ENCODE results near the gene EYA3. TPM values are rescaled to one million over a fixed set of nuclear protein-coding genes. Genes with fewer than 3 reads are reported as not detected.

Gene EYA3
- total RNA-seq, 2 donors from 2014 or later = 16.7 to 19.4 TPM

DNA sequence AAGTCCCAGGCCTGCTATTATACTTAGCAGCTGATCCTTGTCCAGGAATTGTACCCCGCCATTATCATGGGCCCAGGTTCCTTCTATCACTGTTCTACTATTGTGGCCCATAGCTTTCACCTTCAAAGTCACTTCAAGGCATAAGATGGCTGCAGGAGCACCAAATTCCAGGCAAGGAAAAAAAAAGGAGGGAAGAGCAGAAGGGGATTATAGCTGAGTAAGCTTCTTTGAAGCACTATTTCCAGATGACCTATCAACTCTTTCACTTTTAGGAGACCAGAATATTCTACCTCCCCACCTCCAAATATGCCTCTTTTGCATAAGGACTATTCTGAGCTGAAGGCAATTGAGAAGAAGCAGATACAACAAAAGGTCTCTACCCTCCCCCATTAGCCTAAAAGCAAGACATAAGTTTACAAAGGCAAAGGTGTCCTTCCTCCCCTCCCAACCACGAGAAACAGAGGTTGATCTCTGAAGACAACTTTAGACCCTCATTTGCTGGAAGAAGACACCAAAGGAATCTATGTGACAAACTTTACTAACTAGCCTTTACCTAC is 46.3 kb upstream of the EYA3 start:
- Histone ChIP-seq H3K4me1 (replicated peaks) (no peaks in the 10 kb centered on the region), H3K27ac (no peak overlapping the region), H3K27me3 (replicated peaks; ENCODE audit: insufficient read depth) (no peaks in the 10 kb centered on the region), H3K4me3 (no peak overlapping the region), H3K36me3 (no peaks in the 10 kb centered on the region), H3K9me3 (no peaks in the 10 kb centered on the region)
- no peak for DNase-seq (ENCODE audit: low spot score)
- WGBS = 90% methylated on average over 2 of the region's 2 CpGs
- intact Hi-C loops (cut with DNase I) = no loop called here
- no peak for TF ChIP-seq POLR2A (IDR thresholded peaks at IDR 0.05)

DNA sequence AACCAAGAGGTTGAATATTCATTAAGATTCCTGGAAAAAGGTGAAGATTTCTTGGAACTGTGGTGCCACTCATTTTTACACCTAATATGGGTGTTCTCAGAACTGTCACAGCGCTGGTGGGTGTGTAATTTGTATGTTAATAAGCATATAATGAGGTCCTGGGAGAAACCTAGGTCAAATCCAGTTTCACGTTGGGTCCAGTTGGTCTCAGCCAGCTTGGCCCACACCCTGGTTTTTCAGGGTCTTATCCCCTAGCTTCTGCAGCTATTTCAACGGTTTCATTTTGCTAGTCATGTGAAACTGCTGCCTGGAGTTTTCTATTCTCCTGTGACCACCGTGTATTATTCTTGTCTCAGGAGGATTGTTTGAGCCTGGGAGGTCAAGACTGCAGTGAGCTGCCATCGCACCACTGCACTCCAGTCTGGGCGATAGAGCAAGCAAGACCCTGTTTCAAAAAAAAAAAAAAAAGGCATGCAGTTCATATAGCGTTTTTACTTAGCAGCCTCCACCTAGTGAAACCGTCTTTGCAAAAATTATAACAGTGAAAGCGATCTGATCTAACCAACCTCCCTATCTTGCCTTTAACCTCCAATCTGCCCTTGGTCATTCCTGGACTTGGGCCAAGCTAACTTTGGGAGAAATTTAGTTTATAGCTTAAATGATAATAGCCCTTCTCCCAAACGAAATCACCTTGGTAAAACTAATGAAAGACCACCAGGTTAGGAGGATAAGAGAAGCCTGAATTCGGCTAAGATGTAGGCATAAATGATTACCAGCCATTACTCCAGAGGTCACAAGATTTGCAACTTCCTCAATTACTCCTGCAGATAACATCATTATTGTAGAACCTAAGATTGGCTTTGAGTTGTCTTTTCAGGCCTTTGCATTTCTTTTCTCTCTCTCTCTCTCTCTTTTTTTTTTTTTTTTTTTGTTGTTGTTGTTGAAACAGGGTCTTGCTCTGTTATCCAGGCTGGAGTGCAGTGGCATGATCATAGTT is 44.1 kb upstream of the EYA3 start:
- Histone ChIP-seq H3K27ac (no peak overlapping the region), H3K27me3 (replicated peaks; ENCODE audit: insufficient read depth) (no peaks in the 10 kb centered on the region), H3K36me3 (no peaks in the 10 kb centered on the region), H3K9me3 (no peaks in the 10 kb centered on the region), H3K4me3 (no peak overlapping the region), H3K4me1 (replicated peaks) (no peaks in the 10 kb centered on the region)
- TF ChIP-seq POLR2AphosphoS5 (IDR thresholded peaks at IDR 0.05) = no peak
- TF ChIP-seq POLR2A (IDR thresholded peaks at IDR 0.05) = no peak
- TF ChIP-seq, protein P1, sequence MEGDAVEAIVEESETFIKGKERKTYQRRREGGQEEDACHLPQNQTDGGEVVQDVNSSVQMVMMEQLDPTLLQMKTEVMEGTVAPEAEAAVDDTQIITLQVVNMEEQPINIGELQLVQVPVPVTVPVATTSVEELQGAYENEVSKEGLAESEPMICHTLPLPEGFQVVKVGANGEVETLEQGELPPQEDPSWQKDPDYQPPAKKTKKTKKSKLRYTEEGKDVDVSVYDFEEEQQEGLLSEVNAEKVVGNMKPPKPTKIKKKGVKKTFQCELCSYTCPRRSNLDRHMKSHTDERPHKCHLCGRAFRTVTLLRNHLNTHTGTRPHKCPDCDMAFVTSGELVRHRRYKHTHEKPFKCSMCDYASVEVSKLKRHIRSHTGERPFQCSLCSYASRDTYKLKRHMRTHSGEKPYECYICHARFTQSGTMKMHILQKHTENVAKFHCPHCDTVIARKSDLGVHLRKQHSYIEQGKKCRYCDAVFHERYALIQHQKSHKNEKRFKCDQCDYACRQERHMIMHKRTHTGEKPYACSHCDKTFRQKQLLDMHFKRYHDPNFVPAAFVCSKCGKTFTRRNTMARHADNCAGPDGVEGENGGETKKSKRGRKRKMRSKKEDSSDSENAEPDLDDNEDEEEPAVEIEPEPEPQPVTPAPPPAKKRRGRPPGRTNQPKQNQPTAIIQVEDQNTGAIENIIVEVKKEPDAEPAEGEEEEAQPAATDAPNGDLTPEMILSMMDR (IDR thresholded peaks at IDR 0.05) = no peak
- WGBS = 77% methylated on average over 11 of the region's 11 CpGs
- DNase-seq (ENCODE audit: low spot score) = no peak
- intact Hi-C loops (cut with DNase I) = no loop called here

DNA sequence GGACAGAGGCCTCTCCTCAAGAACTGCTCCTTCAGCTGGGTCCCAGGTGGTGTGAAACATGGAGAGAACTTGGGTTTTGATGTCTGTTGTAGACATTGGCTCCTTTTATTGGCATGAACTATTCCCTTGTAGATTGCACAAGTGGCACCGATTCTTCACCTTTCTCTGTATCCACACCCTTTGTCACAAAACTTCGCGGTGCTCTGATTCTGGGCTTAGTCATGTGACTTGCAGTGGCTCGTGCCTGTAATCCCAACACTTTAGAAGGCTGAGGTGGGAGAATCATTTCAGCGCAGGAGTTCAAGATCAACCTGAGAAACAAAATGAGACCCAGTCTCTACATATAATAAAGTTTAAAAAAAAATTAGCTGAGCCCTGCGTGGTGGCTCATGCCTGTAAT is 42.5 kb upstream of the EYA3 start:
- TF ChIP-seq POLR2A (IDR thresholded peaks at IDR 0.05) = no peak
- no peak for TF ChIP-seq POLR2AphosphoS5 (IDR thresholded peaks at IDR 0.05)
- TF ChIP-seq, protein P1 (IDR thresholded peaks at IDR 0.05) = no peak
- intact Hi-C loops (cut with DNase I) = no loop called here
- Histone ChIP-seq H3K27ac (no peak overlapping the region), H3K36me3 (no peaks in the 10 kb centered on the region), H3K9me3 (no peaks in the 10 kb centered on the region), H3K4me1 (replicated peaks) (no peaks in the 10 kb centered on the region), H3K27me3 (replicated peaks; ENCODE audit: insufficient read depth) (no peaks in the 10 kb centered on the region), H3K4me3 (no peak overlapping the region)
- 82% methylated on average over 6 of the region's 6 CpGs for WGBS
- DNase-seq (ENCODE audit: low spot score) = no peak

DNA sequence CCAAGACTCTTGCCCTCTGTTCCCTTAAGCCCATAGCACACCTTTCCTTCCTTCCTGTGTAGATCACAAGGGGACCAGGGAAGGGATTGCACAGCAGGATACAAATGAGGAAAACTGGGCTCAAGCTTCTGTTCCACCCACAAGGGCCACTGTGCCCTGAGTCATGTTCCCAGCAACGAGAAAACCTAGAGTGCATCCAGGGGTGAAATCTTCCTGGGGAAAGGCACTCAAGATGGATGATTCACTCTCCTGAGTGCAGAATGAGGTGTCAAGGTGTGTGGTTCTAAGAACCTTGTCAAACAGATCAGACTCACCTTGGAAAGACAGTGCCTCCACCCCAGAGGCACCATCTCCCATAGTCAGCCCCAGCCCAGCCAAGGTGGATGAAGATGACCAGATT is 40.7 kb upstream of the EYA3 start:
- no peaks in the 10 kb centered on the region for H3K27me3 ChIP-seq (replicated peaks; ENCODE audit: insufficient read depth)
- H3K27ac ChIP-seq = no peak overlapping the region
- WGBS = 32% methylated on average over 1 of the region's 1 CpG
- H3K9me3 ChIP-seq = no peaks in the 10 kb centered on the region
- no peaks in the 10 kb centered on the region for H3K36me3 ChIP-seq
- no peak for DNase-seq (ENCODE audit: low spot score)
- no peak for TF ChIP-seq POLR2AphosphoS5 (IDR thresholded peaks at IDR 0.05)
- TF ChIP-seq, protein P1 (IDR thresholded peaks at IDR 0.05) = no peak
- no peak for TF ChIP-seq POLR2A (IDR thresholded peaks at IDR 0.05)
- intact Hi-C loops (cut with DNase I) = no loop called here
- no peak overlapping the region for H3K4me3 ChIP-seq
- H3K4me1 ChIP-seq (replicated peaks) = no peaks in the 10 kb centered on the region

DNA sequence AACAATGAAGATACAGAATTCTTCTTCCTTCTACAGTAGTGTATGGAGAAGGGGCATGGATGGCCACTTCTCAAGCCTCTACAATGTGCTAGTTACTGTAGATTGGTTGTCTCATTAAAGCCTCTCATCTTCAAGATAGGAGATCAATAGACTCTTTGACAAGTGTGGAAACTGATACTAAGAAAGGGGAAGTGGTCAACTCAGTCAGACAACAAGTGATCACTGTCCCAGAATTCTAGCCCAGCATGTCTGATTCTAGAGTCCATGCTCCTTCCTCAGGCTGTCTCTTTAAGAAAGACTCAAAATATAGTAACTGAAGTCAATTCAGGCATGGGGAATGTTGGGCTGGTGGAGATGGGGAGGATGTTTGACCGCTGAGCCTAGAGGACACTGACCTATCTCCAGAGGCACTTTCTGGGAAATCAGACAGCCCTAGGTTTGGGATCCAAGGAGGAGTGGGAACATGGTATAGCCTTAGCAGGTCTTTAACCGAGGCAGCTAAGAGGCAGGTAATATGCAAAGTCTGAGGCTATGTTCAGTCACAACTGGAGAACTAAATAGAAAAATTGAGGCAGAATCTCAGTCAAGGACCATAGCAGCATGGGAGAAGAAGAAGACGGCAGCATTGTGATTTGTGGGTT is 39.3 kb upstream of the EYA3 start:
- no peak overlapping the region for H3K4me3 ChIP-seq
- TF ChIP-seq POLR2A (IDR thresholded peaks at IDR 0.05) = no peak
- no peak for TF ChIP-seq POLR2AphosphoS5 (IDR thresholded peaks at IDR 0.05)
- TF ChIP-seq, protein P1 (IDR thresholded peaks at IDR 0.05) = no peak
- WGBS = 81% methylated on average over 3 of the region's 3 CpGs

More for the DNA sequence above, 39.3 kb upstream of the EYA3 start:
- intact Hi-C loops (cut with DNase I) = no loop called here
- DNase-seq (ENCODE audit: low spot score) = no peak
- H3K36me3 ChIP-seq = no peaks in the 10 kb centered on the region
- no peaks in the 10 kb centered on the region for H3K9me3 ChIP-seq
- no peaks in the 10 kb centered on the region for H3K4me1 ChIP-seq (replicated peaks)
- H3K27ac ChIP-seq = no peak overlapping the region
- no peaks in the 10 kb centered on the region for H3K27me3 ChIP-seq (replicated peaks; ENCODE audit: insufficient read depth)
